NOMO-1 treated with DMSO at 0.1 percent for 48 hours (cell line): ENCODE measurements around the gene PRMT2.

Experiments
- DNase-seq: peaks from one replicate; lab custom pipeline; 2025; ENCODE audit not compliant: unreplicated experiment; lab: John Stamatoyannopoulos, UW

The PRMT2 gene

DNA sequence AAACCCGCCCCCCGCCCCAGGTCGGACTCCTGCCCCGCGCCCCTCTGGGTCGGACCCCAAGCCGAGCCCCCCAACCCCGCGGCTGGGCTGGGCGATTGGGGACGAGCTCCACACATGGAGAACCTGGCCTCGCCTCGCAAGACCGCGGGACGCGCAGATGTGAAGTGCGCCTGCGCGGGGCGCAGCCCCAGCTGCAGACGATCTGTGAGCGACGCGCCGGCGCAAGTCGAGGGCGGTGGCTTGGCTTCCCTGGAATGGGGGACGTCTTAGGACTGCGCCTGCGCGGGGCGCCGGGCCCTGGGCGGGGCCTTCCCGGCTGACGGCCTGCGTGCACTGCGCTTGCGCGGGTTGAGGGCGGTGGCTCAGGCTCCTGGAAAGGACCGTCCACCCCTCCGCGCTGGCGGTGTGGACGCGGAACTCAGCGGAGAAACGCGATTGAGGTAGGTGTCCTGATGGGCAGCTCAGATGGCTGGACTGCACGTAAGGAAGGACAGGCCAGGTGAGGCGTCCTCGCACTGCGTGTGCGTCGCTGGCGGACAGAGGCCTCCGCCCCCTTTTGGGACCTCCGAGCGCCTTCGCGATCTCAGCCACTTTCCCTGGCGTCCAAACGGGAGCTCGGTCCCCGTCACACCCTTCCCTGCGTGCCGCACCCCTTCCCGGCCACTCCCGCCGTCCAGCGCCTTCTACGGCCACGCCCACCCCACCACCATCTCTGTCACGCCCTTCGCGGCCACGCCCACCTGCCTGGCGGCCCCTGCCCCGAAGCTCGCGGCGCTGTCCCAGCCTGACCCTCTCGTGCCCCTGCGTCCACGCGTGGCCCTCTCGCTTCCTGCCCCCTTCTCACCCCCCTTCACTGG lies at the start of gene PRMT2:
Gene PRMT2 (plus strand): TSS at position 351 of the 857 bp plus-strand sequence. CDS start 1,278 bp downstream, outside the sequence.
- peak; percentile 91 for DNase-seq

DNA sequence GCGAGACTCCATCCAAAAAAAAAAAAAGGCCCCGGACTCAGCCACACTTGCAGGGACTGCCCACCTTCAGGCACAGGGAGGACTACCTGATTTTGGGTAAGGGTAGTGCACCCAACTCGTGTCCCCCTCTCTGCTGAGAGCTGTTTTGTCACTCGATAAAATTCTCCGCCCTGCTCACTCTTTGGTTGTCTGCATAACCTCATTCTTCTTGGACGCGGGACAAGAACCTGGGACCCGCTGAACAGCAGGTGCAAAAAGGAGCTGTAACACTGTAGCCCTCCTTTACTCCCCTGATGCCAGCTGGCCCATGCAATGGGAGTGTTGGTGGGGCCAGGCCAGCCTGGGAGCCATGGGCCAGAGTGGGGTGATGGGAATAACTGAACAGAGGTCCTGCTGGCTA lies 41.2 kb upstream of the PRMT2 start:
- DNase-seq, result no peak

DNA sequence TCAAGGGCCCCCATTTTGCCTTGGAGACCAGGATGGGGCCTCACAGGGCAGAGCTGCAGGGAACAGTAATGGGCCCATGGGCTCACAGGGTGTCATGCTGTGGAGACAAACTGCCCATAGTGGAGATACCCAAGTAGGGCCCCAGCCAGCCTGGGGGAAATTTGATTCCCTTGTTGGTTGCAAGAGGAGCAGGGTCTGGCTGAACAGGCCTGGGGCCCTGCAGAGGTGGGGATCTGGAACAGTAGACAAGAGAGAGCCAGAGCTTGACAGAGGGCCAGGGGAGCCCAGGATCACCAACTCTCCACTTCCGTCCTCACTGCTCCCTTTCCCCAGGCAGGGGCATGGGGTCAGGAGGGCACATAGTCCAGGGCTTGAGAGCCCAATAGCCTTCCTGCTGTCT lies 39.3 kb upstream of the PRMT2 start:
- DNase-seq, result no peak

DNA sequence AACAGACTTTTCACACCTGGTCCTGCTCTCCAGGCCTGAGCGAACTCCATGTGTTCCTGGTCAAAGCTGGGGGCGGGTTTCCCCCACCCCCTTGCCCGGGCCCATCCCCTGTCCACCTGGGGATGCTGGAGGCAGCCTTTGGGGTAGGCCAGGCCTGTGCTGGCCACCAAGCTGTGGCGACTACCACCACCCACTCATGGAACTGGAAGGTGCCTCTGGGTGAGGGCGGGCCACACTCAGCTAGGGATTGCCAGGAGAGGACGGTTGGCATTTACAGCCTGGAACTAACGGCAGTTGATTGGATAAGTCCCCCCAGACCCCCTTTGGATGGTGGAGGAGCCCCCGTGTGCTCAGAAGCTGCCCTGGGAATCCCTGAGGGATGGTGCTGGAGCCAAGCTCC lies 38.4 kb upstream of the PRMT2 start:
- DNase-seq, result no peak

DNA sequence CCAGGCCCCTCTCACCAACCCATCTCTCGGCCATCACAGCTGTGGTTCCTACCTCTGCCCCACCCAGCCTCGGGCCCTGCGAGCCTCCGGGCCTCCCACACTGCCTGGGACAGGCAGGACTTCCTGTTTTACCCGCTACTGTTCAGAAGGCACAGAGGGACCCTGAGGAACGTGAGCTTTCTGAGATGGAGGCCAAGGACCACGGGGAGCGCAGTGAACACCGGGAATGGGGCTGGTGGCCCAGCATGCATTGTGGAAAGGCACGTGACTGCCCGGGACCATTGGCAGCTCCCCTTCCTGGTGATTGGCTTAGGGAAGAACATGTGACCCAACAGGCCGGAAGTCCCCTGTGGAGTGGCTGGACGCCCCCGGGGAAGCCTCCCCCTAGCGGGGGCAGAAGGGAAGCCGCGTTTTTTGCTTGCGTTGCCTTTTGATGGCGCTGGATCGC lies 37.6 kb upstream of the PRMT2 start:
- no peak for DNase-seq

DNA sequence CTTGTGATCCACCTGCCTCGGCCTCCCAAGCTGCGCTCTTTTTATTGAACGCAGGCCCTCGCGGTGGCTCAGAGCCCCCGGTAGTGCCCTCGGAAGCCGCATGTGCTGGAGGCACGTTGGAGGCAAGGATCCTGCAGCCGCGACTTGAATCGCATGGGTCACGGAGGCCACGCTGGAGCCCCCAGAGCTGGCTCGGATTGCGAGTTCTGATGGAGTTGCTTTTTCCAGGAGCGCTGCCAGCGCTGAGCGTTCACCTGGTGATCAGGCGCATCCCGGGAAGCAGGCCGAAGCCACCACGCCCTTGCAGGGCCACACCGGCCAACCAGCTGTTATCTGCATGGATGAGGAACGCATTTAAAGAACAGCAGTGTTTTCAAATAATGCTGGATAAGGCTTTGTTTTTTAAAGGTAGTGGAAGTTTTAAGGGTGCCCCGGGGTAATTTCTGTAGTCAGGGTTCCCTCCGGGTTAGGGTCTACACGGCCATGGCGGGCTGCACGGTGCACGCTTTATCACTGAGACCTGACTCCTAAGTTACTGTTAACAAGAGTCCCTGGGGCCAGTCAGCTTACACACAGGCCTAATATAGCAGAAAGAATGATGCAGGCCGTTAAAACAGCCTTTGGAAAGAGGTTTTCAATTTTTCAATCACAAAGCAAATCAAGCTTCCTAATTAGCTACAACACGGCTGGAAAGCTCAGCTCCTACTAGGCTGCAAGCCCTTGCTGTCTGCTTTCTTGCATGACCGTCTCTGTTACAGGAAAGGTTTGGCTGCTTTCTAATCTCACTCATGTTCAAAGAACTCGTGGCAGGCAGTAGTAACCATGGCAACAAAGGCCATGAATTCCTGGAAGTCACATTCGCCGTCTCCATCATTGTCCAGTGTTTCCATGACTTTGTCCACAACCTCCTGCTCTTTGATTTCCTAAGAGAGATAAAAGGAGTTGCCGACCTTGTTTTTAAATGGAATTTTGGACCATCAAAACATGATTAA lies 36.6 kb upstream of the PRMT2 start:
- DNase-seq, result no peak

DNA sequence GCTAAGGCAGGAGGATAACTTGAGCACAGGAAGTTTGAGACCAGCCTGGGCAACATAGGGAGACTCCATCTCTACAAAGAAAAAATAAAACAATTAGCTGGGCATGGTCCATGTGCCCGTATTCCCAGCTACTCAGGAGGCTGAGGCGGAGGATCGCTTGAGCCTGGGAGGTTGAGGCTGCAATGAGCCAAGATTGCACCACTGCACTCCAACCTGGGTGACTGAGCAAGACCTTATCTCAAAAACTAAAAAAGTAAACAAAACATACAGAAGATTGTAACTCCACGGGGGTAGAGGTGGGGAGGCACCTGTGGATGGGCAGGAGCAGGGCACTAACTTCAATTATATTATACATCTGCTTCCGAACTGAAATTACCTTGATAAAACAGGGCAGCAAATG lies 35.2 kb upstream of the PRMT2 start:
- DNase-seq, result no peak

DNA sequence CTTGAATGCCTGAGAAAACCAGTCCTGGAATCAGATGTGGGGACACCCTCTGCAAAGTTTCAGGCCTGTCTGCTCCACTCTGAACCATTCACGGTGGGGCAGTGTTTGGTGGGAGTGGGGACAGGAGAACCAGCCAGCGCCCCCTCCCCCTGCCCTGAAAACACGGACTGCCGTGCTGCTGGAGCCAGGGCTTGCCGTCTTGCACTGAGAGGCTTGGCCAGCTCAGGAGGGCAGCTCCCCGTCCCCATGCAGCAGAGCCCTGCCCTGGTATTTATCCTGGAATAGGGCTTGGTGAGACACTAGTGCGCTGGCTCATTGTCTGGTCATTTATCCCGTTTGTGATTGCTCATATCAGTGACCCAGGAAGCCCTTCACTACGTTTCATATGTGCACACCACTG lies 34.5 kb upstream of the PRMT2 start:
- DNase-seq, result no peak

DNA sequence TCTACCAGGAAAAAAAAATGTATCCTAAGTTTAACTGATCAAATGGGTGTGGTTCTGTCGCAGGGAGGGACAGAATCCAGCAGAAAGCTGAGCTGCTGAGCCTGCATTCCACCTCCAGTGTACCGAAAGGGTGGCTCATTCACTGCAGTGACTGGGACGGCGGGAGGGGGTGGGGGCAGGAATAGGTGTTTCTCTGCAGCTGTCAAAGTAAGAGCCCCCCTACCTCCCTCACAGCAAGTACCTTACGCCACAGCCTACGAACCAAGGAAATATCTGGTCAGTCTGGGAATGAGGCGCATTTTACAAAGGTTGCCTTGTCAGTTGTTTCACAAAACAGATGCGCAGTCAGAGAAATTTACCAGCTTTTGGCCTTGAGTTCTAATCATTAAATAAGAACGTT lies 32.2 kb upstream of the PRMT2 start:
- DNase-seq, result no peak

DNA sequence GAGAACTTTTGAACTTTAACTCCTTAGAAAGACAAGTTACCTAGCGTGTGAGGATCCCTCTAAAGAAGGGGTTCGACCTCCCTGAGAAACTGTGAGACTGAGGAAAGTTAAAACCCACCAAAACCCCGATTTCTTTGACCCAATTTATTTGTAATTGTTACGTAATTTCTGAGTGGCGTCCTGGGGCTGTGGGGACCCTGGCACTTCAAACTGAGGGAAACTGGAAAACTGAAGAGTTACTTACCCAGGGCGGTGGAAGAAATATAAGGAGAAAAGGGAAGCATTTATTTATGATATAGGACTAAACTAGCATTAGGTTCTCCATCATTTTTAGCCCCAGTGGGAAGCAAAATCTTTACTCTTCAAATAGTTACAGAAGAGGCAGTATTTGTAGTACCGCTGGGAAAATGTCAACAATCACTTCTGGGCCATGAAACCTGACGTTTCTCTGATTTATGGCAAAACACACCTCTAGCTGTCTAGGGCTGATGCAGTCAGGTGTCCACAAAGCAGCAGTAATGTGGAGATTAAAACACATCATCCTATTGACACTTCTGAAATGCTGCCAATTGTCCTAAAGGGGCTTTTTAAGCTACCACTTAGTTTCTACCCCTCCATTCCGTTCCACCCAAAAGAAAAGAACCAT lies 31.0 kb upstream of the PRMT2 start:
- no peak for DNase-seq

DNA sequence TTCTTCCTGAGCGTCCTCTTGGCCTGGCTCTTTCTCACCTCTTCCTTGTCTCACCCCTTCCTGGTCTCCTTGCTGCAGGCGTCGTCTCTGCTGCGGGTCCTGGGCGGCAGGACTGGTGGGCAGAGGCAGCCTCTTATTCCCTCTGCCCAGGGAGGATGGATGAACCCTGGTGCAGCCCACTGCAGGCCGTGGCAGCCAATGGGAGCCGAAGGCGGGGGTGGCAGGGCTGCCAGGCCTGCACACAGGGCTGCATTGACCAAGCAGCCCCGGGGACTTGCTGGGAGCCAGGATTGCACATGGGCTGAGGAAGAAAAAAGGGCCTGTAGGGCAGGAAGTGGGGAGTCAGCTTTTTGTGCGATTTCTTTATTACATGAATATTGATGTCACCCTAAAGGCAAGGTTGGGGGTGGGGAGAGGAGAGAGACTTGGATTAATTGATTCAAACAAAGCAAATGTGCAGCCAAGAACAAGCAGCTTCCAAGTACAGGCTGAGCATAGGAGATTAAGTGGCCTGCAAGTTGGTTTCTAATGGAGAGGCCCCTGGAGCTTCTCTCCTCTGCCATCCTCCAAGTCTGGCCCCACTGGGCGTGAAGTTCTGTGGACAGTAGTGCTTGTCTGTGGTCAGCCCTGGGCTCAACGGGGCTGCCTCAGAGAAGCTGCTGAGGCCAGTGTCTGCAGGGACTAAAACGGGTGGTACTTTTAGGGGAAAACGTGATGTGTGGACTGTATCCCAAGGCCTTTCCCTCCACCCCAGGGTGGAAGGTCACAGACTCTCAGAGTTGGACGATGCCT lies 30.3 kb upstream of the PRMT2 start, which contains the start of gene S100B:
Gene S100B (minus strand): TSS at position 108 of the 792 bp plus-strand sequence. CDS start 2,667 bp downstream, outside the sequence.
- DNase-seq, result no peak

DNA sequence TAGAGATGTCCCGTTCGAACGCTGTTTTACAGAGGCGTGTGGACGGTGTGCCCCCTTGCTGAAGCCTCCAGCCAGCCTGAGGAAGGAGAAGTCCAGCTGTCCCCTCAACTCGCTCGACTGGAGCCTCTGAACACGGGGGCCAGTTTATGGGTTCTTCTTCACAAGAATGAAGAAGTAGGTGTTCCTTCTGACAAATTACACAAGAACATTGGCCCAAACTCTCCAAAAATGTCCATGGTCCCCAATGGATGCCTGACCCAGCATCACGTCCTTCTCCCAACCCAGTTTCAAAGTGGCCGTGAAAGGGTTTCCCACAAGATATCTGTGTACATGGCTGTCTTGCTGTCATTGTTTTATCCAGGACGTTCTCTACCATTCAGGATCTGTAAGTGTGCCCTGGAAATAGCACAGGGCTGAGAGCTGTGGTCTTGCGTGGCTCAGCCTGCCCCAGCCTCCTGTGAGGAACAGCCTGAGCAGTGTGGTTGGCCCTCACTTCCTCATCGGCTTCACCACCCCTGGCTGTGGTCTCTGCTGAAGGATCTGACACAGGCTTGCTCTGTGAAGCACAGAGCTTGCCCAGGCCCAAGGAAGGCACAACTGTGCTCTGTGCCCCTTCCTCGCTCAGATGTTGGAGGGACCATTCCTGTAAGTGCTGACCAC lies 29.6 kb upstream of the PRMT2 start:
- DNase-seq, result peak; percentile 92

DNA sequence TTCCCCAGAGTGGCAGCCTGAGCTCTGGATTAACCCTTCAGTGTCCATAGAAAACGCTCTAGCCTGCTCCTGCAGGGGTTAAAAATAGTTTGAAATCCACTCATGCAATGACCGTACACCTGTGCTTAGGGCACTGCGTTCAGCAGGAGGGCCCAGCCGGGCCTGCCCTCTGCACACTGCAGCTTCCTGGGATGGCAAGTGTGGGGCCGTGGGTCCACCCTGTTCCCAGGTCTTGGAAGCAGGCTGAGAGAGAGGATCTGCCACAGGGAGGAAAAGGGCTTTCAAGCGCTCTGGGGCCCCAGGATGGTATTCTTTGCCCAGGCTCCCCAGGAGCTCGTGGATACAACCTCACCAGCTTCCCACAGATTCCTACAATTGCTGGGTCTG lies 29.1 kb upstream of the PRMT2 start:
- DNase-seq, result no peak

DNA sequence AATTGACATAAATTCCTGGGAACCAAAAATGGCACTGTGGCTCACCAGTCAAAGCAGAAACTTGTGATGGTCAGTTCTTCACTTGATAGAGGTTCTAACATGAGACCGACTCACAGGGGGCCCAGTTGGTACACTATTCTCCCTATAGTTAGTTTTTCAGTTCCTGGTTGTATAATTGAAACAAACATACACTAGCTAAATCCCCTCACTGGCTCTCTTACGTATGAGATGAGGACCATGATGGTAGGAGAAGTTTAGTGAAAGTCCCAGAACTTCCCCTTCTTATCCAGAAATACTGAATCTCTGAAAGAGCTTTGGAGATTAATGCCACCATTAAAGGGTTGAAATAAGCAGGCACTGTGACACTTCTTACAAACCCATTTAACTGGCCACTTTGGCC lies 27.8 kb upstream of the PRMT2 start:
- DNase-seq, result no peak

DNA sequence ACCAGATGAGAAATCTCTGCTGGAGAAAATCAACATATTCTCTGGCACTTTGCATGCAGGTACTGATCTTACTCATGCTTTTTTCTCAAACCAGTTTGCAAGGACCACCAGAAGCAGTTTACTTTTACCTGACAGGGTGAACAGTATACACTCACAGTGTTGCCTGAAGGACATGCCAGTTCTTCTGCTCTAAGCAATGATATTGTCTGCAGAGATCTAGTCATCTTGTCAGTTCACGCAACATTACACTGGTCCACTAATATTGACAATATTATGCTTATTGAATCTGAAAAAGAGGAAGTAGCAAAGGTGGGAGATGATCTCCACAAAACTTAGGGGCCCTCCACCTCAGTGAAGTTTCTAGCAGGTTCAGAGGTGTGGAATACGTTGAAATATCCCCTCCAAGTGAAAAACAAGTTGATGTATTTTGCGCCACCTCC lies 26.8 kb upstream of the PRMT2 start:
- DNase-seq, result no peak

DNA sequence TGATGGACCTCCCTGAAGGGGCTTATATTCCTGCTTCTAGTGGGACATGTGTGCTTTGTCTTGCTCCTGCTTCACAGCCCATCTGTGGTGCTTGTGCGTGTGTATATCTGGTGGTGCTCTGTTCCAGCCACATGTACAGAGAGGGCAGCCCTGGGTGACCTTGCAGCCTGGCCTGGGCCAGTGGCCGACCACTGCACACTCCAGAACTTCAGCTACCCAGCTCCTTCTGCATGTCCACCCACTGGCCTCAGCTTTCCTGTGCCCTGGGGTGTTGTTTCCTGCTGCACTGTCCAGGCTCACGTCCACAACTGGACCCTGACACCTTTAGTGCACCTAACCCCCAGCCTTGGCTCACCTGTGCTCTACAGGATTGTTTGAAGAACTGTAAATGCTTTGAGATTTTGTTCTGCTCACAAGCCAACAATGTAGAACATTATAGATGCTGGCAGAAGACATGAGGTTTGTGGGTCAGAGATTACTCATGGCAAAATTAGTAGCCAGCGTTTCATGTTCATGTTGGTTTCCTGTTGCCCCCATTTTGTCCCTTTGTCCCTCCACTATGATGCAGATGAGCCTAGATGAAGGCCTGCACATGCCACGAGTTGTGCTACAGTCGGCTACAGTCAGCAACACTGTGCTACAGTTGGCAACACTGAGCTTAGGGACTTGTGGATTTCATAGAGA lies 25.3 kb upstream of the PRMT2 start:
- DNase-seq, result no peak

DNA sequence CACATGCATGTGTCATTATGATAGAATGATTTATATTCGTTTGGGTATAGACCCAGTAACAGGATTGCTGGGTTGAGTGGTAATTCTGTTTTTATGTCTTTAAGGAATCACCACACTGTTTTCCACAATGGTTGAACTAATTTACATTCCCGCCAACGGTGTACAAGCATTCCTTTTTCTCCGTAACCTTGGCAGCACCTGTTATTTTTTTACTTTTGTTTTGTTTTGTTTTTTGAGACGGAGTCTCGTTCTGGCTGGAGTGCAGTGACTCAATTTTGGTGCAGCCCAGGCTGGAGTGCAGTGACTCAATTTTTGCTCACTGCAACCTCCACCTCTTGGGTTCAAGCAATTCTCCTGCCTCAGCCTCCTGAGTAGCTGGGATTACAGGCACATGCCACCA lies 22.1 kb upstream of the PRMT2 start:
- DNase-seq, result no peak

DNA sequence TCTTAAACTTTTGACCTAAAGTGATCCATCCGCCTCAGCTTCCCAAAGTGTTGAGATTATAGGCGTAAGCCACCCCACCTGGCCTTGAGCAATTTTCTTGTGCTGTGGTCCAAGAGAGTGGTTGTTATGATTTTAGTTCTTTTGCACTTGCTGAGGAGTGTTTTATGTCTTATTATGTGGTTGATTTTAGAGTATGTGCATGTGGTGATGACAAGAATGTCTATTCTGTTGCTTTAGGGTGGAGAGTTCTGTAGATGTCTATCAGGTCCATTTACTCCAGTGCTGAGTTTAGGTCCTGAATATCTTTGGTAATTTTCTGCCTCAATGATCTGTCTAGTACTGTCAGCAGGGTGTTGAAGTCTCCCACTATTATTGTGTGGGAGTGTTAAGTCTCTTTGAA lies 19.4 kb upstream of the PRMT2 start:
- DNase-seq, result no peak

DNA sequence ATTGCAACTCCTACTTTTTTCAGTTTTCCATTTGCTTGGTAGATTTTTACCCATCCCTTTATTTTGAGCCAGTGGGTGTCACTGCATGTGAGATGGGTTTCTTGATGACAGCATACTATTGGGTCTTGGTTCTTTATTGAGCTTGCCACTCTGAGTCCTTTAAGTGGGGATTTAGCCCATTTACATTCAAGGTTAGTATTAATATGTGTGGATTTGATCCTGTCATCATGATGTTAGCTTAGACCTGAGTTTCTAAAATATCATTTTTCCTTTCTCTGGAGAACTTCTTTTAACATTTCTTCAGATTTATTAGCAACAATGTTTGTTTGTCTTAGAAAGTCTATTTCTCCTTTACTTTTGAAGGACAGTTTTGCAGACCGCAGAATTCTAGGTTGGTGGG lies 18.8 kb upstream of the PRMT2 start:
- no peak for DNase-seq
